Calu3 (cell line): ENCODE data around the gene AACS. TPM values are rescaled to one million over a fixed set of nuclear protein-coding genes. Genes with fewer than 3 reads are reported as not detected.
"Not testable (repeated sequence)": the region's sequence is repeated elsewhere in the genome, so short reads cannot be mapped to it uniquely, and the experiment has no call there.

ENCODE experiments used
- BruUV-seq: library from RNA; stranded (reverse); fragments of 400-500 nt; replicated peaks from 2 replicates; lab custom pipeline; 2021; lab: Mats Ljungman, UMichigan
- CTCF ChIA-PET: fragments of 300-600 bp; sonication (Branson Sonifier 250); formaldehyde crosslinking; loops from one replicate; lab custom pipeline; 2022; ENCODE audit warnings: antibody characterized with exemption; lab: Charles Lee
- DNase-seq: peaks from one replicate; pipeline ENCODE4 v3.0.0; 2022
- H3K27ac Mint-ChIP-seq: one replicate; pipeline ENCODE4 v1.8.0; 2022; ENCODE audit warnings: mixed read lengths; ENCODE audit not compliant: unreplicated experiment
- H3K27me3 Mint-ChIP-seq: one replicate; pipeline ENCODE4 v1.8.0; 2022; ENCODE audit warnings: mixed read lengths; ENCODE audit not compliant: unreplicated experiment
- H3K36me3 Mint-ChIP-seq: one replicate; pipeline ENCODE4 v1.8.0; 2022; ENCODE audit warnings: mild to moderate bottlenecking, moderate library complexity, mixed read lengths; ENCODE audit not compliant: insufficient read depth, unreplicated experiment
- H3K4me1 Mint-ChIP-seq: one replicate; pipeline ENCODE4 v1.8.0; 2022; ENCODE audit warnings: mild to moderate bottlenecking, low read depth, mixed read lengths; ENCODE audit not compliant: unreplicated experiment
- H3K4me3 Mint-ChIP-seq: one replicate; pipeline ENCODE4 v1.8.0; 2022; ENCODE audit warnings: mild to moderate bottlenecking, low read depth, moderate library complexity, mixed read lengths; ENCODE audit not compliant: unreplicated experiment
- H3K9me3 Mint-ChIP-seq: one replicate; pipeline ENCODE4 v1.8.0; 2022; ENCODE audit warnings: low read depth, mixed read lengths; ENCODE audit not compliant: unreplicated experiment
- intact Hi-C: fragments of 100-400 bp; cut with micrococcal nuclease; formaldehyde crosslinking; loops from one replicate; pipeline ENCODE4 v1.10.0; 2022; ENCODE audit not compliant: unreplicated experiment
- total RNA-seq: library from RNA; stranded (reverse); gene quantifications from 2 replicates; pipeline ENCODE4 v1.2.3, GENCODE V29; 2022
- TF ChIP-seq, protein P1 (sequence below): fragments of 200-600 bp; IDR thresholded peaks from one replicate; pipeline ENCODE4 v1.8.0; 2022; ENCODE audit warnings: antibody characterized with exemption; ENCODE audit not compliant: unreplicated experiment

Gene AACS
- total RNA-seq, 1 experiment from 2014 or later, result 39.2 TPM

GRCh38 chr12:125025606-125026235, 39.5 kb upstream of the AACS start:
- H3K27ac Mint-ChIP-seq, result no peak overlapping the region
- no peaks in the 10 kb centered on the region for H3K4me1 Mint-ChIP-seq
- BruUV-seq, result TSS peak; percentile 8

GRCh38 chr12:125028106-125028505, 37.1 kb upstream of the AACS start:
- H3K27me3 Mint-ChIP-seq, result no peaks in the 10 kb centered on the region

More at GRCh38 chr12:125025606-125026235, 39.5 kb upstream of the AACS start:
- TF ChIP-seq, protein P1, sequence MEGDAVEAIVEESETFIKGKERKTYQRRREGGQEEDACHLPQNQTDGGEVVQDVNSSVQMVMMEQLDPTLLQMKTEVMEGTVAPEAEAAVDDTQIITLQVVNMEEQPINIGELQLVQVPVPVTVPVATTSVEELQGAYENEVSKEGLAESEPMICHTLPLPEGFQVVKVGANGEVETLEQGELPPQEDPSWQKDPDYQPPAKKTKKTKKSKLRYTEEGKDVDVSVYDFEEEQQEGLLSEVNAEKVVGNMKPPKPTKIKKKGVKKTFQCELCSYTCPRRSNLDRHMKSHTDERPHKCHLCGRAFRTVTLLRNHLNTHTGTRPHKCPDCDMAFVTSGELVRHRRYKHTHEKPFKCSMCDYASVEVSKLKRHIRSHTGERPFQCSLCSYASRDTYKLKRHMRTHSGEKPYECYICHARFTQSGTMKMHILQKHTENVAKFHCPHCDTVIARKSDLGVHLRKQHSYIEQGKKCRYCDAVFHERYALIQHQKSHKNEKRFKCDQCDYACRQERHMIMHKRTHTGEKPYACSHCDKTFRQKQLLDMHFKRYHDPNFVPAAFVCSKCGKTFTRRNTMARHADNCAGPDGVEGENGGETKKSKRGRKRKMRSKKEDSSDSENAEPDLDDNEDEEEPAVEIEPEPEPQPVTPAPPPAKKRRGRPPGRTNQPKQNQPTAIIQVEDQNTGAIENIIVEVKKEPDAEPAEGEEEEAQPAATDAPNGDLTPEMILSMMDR, result no peak
- Mint-ChIP-seq H3K9me3 (no peaks in the 10 kb centered on the region), H3K4me3 (no peak overlapping the region), H3K27me3 (no peaks in the 10 kb centered on the region), H3K36me3 (peaks cover 36% of the 10 kb centered on the region)
- intact Hi-C loops, result no loop called here
- DNase-seq, result no peak
- CTCF ChIA-PET, result no interaction called here

GRCh38 chr12:125029761-125030358, 35.4 kb upstream of the AACS start:
- H3K27ac Mint-ChIP-seq, result no peak overlapping the region
- CTCF ChIA-PET, result no interaction called here
- H3K36me3 Mint-ChIP-seq, result peaks cover 14% of the 10 kb centered on the region
- no TSS peak for BruUV-seq
- no peak overlapping the region for H3K4me3 Mint-ChIP-seq
- H3K4me1 Mint-ChIP-seq, result no peaks in the 10 kb centered on the region
- intact Hi-C loops, result no loop called here
- H3K9me3 Mint-ChIP-seq, result no peaks in the 10 kb centered on the region
- H3K27me3 Mint-ChIP-seq, result no peaks in the 10 kb centered on the region
- TF ChIP-seq, protein P1, result no peak
- DNase-seq, result no peak

More at GRCh38 chr12:125028106-125028505, 37.1 kb upstream of the AACS start:
- no TSS peak for BruUV-seq
- TF ChIP-seq, protein P1, result no peak
- no peak for DNase-seq
- no peaks in the 10 kb centered on the region for H3K4me1 Mint-ChIP-seq
- intact Hi-C loops, result no loop called here
- no peak overlapping the region for H3K27ac Mint-ChIP-seq
- no peak overlapping the region for H3K4me3 Mint-ChIP-seq
- CTCF ChIA-PET, result no interaction called here
- H3K36me3 Mint-ChIP-seq, result peaks cover 23% of the 10 kb centered on the region
- H3K9me3 Mint-ChIP-seq, result no peaks in the 10 kb centered on the region

DNA sequence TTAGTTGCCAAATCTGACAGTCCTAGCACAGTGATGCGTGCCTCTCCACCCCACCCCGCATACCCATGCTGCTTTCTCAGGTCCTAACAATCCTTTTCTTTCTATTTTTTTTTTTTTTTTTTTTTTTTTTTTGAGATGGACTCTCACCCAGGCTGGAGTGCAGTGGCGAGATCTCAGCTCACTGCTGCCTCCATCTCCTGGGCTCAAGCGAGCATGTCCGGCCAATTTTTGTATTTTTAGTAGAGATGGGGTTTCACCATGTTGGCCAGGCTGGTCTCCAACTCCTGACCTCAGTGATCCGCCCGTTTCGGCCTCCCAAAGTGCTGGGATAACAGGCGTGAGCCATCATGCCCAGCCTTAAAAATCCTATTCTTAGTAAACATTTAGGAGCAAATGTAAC, 33.8 kb upstream of the AACS start:
- BruUV-seq, H3K36me3 Mint-ChIP-seq, intact Hi-C loops, H3K4me1 Mint-ChIP-seq, H3K9me3 Mint-ChIP-seq, DNase-seq, H3K27ac Mint-ChIP-seq, H3K4me3 Mint-ChIP-seq, CTCF ChIA-PET, H3K27me3 Mint-ChIP-seq: not testable (repeated sequence)
